ENCODE measurements around the gene HDAC4. TPM values are rescaled to one million over a fixed set of nuclear protein-coding genes. Genes with fewer than 3 reads are reported as not detected.
A peak's percentile ranks its signal among the peaks of the same experiment; 100 is the strongest.

The HDAC4 gene
- total and polyA plus RNA-seq, 9 of the 15 experiments (the other 6 are each of a cell fraction or from before 2014, with no cell fraction given): 0.11 to 20.2 (median 4.0) TPM

- no peak for DNase-seq (ENCODE audit: extremely low read depth in 1 of 4, low spot score in 3 of 4)
- H3K9me1 ChIP-seq (ENCODE audit: control insufficient read depth, insufficient read depth, low read length): no peaks in the 10 kb centered on the region
- no peak overlapping the region for H3K4me3 ChIP-seq
- no peak overlapping the region for H3K27ac ChIP-seq (ENCODE audit: extremely low read depth, low read depth, low read length)
- H3K4me1 ChIP-seq (replicated peaks in 1 of 2; ENCODE audit: control insufficient read depth in 2 of 2, insufficient read depth in 2 of 2, low read length in 2 of 2): peaks cover 2 to 55% of the 10 kb centered on the region in 2 experiments; a peak in 4 of 5 replicates
- peaks cover 17% of the 10 kb centered on the region; the same call in 2 of the 3 replicates for H3K79me2 ChIP-seq (ENCODE audit: control insufficient read depth, insufficient read depth, low read length)
- H2AFZ ChIP-seq (ENCODE audit: low read depth, low read length): no peak overlapping the region
- H3K4me2 ChIP-seq (ENCODE audit: insufficient read depth, low read length): no peak overlapping the region
- no peak for ATAC-seq
- no peaks in the 10 kb centered on the region for H3K27me3 ChIP-seq (ENCODE audit: control insufficient read depth in 2 of 2, insufficient read depth in 2 of 2, low read length in 2 of 2)
- no peak for FAIRE-seq
- 79% methylated on average over 9 of the region's 12 CpGs for WGBS (ENCODE audit: insufficient coverage, low coverage, missing lambda C conversion rate)
- ChIA-PET POLR2A (interaction anchor here (0.5 kb wide), 1 partner anchor 11 kb away, joined by 4 read pairs; no protein-coding TSS in a partner anchor), CTCF (ENCODE audit: low intra/inter-chr PET ratio) (no interaction called here)
- in situ Hi-C loops (cut with MboI) (no loop called here), intact Hi-C loops (cut with micrococcal nuclease) (no loop called here)
- H4K20me1 ChIP-seq (replicated peaks; ENCODE audit: control insufficient read depth, insufficient read depth, low read length): no peaks in the 10 kb centered on the region; the same call in 1 of the 2 replicates
- TF ChIP-seq TCF15 (CRISPR knock-in tag; IDR thresholded peaks at IDR 0.05): no peak
- TF ChIP-seq PML (IDR thresholded peaks at IDR 0.05; ENCODE audit: low read length): no peak
- no peak for TF ChIP-seq SIN3A (IDR thresholded peaks at IDR 0.05; ENCODE audit: borderline replicate concordance in 2 of 2, control insufficient read depth in 1 of 2, low read depth in 2 of 2, low read length in 2 of 2)
- TF ChIP-seq ZNF24 (IDR thresholded peaks at IDR 0.05): no peak
- TF ChIP-seq ZBTB5 (IDR thresholded peaks at IDR 0.05): no peak
- no peak for TF ChIP-seq TRIM24 (IDR thresholded peaks at IDR 0.05)
- no peak for TF ChIP-seq FOXP4 (CRISPR knock-in tag; IDR thresholded peaks at IDR 0.05; ENCODE audit: borderline replicate concordance)
- no peak for TF ChIP-seq SREBF2 (CRISPR knock-in tag; IDR thresholded peaks at IDR 0.05)
- no peak for TF ChIP-seq MTF1 (CRISPR knock-in tag; IDR thresholded peaks at IDR 0.05; ENCODE audit: borderline replicate concordance)
- no peak for TF ChIP-seq E2F3 (CRISPR knock-in tag; IDR thresholded peaks at IDR 0.05)
- TF ChIP-seq TAF7 (tag; IDR thresholded peaks at IDR 0.05): no peak
- no peak for TF ChIP-seq HNRNPUL1 (IDR thresholded peaks at IDR 0.05; ENCODE audit: low read length)
- TF ChIP-seq TAF15 (IDR thresholded peaks at IDR 0.05; ENCODE audit: low read depth, low read length): no peak
- no TSS peak for BruUV-seq (replicated peaks)
- H3K9ac ChIP-seq (ENCODE audit: insufficient read depth in 1 of 2, low read depth in 2 of 2, low read length in 2 of 2): peak overlapping the region in 1 of 2 experiments; percentile 68; a peak in 1 of 4 replicates
- H3K9me3 ChIP-seq (replicated peaks; ENCODE audit: control insufficient read depth, insufficient read depth, low read depth, low read length): no peaks in the 10 kb centered on the region
- H3K36me3 ChIP-seq (ENCODE audit: control insufficient read depth, insufficient read depth, low read length): no peaks in the 10 kb centered on the region
These were observed 95.0 kb downstream of the HDAC4 start for GRCh38 chr2:239305771-239306170.
